NCI-H82 treated with DMSO at 0.1 percent for 48 hours (cell line): ENCODE measurements around the gene TGM2.

Experiments
- DNase-seq: peaks from one replicate; lab custom pipeline; 2025; ENCODE audit not compliant: unreplicated experiment; lab: John Stamatoyannopoulos, UW

Gene TGM2

DNA sequence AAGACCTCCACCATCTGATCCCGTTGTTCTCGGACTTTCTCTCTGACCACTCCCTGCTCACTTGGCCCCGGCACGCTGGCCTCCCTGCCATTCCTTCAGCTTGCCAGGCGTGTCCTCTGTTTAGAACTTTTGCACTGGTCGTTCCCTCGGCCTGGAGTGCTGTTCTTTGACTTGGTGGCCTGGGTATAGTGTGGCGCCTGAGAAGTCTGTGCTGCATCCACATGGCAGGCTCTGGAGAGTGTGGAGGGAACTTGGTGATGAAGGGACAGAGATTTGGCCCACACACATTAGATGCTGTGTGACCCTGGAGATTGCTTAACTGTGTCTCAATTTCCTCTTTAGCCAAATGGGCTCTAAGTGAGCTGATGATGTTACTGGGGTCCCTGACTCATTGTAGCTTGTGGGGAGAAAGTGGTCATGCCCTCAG lies 13.0 kb upstream of the TGM2 start:
- DNase-seq, result no peak

DNA sequence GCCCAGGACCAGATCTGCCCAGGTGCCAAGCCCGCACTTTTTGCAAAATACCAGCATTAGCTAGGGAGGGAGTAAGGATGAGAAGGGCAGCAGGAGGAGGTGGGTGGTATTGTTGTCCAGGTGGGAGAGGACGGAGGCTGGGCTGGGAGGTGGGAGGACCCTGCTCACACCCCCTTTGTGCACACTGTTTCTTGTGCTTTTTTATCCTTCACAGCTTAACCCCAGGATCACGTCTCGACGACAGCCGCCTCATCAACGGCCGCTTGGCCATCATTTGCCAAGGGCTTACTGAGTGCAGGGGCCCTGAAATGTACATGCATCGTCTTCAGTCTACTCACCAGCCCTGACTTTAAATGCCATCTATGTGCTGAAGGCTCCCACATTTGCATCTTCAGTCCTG lies 12.1 kb upstream of the TGM2 start:
- DNase-seq, result no peak

DNA sequence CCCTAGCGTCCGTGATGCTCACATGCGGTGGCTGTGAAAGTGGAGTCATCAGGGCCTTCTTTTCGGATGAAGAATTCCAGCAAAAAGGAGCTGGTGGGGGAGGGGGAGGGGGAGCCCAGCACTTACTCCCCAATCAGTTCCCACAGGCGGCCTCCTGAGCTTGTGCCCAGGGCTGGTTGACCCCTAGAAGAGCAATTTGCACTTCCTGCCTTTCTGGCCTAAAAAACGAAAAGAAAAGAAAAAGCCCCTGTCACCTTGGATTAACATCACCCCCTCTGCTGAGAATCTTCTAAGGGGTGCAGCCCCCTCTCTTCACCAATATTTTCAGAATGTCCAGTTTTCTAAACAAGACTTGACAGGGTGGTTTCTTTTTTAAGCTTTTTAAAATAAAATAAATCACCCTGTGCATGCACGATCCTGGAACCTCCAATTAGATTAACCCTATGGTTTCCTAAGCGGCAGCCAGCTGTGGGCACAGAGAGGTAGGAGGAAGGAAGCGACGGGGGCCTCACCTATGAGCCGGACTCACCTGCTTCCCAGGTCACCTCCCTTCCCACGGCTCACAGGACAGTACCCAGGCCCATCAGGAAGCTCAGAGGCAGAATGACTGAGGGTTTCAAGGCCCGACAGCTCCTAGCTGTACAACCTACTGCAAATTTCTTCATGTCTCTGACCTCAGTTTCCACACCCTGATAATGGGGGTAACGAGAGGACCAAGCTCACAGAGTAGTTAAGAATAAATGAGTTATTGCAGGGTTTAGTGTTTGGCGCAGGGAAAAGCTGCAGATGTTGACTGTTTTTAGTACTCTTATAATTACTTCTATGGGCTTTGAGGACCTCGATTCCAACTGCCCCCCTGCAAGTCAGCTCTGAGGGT lies 10.5 kb upstream of the TGM2 start:
- peak; percentile 36 for DNase-seq

DNA sequence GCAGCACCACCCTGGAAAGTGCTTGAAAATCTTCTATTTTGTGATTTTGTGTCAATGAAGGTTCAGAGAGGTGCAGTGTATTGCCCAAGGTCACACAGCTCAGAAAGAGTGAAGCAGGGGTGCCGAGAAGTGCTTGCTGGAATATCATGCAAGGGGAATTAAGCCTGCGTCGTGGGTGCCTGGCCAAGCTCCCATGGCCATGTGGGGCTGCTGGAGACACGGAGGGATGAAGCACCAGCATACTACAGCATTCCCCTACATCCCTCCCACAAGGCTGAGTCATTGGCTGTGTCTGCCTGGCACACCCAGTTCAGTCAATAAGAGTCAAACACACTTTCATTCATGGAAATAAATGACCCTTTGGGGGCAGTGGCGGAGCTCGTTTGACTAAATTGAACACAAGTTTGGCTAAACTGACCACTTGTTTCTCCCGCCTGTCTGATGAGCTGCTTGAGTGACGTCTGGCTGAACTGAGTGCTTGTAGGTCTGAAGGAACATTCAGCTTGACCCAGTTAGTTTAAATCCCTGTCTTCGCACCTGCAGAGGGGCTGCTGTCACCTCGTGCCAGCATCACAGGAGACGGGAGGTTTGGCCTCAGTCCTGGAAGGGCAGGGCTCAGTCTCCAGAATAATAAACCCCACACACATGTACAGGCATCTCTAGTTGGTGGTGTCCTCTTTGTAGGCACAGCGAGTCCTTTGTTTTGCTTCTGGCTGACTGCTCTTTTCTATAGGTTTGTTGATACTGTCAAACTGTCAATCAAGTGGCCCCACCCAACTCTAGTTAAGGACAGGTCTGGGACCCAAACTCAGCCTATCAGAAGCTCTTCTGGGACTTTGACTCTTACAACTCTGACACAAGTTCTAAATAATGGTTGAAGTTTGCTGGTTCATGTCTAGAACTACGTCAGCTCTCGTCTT lies 8.4 kb upstream of the TGM2 start:
- no peak for DNase-seq

DNA sequence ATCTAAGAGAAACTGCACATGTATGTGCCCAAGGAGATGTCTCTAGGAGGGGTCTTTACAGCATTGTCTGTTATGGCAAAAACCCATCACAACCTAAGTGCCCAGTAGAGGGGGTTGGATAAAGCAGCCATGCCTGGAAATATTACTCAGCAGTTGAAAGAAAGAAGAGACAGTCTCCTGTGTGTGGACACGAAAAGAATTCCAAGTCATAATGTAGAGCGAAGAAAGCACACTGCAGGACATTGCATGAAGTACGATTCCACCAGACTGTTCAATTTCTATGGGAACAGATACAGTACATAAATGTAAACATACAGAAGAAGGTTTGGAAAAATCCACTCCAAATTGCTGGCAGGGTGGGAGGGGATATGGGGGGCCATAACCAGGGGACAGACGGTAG lies 7.3 kb upstream of the TGM2 start:
- no peak for DNase-seq

DNA sequence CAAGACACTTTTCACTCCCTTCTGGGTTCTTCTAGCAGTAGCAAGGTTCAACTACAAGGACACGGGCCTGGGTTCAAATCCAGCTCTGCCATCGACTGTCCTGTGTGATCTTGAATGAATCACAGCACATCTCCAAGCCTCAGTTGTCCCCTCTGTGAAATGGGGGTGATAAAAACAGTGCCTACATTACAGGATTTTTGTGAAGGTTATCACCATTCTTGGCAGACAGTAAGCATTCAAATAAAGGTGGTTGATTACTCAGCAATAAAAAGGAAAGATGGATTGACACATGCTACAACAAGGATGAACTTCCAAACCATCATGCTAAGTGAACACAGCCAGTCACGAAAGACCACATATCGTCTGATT lies 6.6 kb upstream of the TGM2 start:
- DNase-seq, result no peak

DNA sequence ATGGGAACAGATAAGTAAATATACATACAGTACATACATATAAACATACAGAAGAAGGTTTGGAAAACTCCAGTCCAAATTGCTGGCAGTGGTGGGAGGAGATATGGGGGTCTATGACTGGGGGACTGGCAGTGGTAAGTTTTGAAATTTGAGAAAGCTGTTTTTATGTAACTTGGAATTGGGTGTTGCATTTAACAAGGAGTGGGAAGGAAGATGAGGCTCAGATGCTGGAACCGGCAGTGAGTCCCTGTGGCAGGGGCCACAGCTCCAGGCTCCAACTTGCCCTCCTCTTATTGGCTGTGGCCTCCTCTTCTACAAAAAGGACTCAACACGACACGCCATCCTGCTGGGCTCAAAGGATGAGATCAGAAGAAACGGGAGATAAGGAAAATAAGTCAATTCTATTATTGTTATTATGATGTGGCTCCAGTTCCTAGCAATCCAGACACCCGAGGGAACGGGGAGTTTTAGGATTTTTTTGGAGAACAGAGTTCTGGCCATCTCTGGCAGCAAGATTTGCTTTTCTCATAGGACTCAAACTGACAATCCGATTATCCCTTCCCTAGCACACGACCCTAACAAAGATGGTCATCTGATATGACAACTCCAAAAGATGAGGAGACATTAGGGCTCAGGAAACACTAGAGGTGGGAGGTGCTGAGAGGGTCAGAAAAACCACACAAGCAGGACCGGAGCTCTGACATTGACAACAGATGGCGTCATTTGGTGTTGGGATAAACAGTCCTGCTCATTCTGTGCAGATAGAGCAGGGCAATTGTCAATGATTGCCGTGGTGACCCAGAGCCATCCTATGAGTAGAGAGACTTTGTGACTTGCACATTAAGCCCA lies 6.0 kb upstream of the TGM2 start:
- peak; percentile 77 for DNase-seq

DNA sequence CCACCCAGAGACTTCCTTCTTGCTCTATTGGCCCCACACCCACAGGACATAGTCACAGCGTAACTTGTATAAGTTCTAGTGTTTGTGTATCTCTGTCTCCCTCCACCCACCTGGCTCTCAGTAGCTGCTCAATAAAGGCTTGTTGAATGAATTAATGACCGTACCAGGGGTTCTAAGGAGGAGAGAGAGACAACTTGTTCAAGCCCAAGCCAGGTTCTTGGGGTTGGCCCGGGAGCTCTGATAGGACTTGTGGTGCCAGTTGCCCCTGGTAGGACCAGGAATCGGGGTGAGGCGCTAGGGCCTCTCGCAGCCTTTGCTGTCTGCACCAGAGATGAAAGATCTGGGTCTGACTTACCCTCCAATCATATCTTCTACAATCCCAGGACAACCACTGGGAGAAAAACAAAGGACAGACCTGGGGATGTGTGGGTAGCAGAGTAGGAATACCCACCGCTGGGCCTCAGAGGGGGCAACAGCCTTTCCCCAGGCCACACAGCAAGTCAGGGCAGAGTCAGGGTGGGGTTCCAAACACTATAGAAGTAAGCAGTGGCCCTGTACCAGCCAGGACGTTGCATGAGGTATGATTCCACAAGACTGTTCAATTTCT lies 5.3 kb upstream of the TGM2 start:
- DNase-seq, result no peak

DNA sequence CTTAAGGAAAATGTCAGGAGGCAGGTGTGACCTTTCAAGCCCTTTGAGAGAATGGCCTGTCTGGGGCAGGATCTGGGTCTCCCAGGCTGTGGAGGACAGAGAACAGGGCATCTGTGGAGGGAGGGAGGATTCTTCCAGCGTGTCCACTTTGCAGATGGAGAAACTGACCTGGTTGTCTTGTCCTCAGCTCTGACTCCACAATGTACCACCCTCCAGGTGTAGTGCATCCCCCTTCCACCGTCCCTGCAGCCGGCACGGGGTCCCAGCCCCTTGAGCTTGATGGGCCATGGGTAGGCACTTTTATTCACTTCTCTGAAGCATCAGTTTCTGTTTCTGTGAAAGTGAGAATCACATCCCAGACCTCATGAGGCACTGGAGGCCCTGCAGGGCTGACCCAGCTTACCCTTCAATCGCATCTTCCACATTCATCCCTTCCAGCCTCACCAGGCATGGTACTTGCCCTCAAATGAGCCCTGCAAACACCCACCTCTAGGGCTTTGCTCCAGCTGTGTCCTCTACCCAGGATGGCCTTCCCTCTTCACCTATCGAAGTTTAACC lies 4.6 kb upstream of the TGM2 start:
- no peak for DNase-seq

DNA sequence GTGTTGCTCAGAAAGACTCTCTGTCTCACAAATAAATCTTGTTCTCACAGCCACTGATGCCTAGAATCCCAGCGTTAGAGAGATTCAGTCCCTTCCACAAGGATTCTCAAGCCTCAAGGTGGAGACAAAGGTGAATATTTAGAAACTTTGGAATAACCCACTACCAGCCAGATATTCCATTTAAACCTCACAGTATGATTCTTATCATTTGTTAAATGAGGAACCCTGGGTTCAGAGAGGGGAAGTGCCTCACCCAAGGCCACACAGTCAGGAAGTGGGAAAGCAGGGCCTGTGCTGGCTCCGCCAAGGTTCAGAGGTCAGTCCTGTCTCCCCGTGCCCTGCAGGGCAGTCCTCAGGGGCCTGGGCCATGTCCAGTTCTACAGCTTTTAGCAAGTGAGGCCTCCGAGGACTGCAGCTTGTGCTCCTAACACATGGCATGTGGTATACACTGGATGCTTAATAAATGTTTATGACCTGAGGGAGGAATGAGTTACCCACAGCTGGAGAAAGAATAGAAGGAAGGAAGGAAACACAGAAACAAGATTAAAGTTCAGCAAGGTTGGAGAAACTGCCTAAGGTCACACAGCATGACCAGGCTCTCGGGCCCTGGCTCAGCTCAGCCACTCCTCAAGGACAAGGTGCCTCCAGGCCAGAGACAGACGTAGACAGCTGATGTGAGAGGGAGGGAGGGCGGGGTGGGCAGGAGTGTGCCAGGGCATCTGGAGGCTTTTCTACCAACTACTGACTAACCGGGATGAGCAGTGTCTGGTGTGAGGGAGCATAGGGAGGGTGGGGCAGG lies 3.9 kb upstream of the TGM2 start:
- no peak for DNase-seq

DNA sequence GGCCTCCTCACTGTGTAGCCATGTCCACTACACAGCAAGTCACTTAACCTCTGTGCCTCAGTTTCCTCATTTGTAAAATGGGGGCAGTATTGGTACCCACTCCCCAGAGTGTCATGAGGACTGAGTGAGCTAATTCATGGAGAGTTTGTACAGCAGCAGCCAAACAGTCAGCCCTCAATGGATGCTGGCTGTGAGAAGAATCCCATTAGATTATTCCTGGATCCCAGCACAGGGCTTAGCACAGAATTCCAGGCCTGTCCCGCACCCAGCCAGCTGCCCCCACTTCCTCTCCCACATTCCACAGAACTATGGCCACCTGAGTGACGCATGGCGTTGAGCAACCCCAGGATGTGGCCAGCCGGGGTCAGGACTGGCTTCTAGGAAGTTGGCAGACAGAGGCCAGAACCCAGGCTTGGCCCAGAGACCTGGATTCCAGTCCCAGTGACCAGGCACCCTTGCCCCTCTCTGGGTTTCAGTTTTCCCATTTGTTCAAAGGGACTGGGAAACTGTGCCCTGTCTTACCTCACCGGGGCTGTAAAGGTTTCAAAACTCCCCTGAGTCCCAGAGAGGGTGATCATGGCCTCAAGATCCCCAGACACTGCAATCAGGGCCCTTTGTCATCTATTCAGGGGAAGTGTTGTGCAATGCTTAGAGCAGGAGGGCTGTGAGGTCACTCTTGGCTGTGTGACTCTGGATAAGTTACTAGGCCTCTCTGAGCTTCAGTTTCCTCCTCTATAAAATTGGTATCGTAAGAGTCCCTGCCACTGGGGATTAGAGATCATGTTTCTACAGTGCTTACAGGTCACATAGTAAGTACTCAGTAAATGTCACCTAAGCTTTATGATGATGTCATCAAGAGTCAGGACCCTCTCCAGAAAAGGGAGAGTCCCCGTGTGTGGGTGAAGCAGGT lies 3.0 kb upstream of the TGM2 start:
- no peak for DNase-seq

DNA sequence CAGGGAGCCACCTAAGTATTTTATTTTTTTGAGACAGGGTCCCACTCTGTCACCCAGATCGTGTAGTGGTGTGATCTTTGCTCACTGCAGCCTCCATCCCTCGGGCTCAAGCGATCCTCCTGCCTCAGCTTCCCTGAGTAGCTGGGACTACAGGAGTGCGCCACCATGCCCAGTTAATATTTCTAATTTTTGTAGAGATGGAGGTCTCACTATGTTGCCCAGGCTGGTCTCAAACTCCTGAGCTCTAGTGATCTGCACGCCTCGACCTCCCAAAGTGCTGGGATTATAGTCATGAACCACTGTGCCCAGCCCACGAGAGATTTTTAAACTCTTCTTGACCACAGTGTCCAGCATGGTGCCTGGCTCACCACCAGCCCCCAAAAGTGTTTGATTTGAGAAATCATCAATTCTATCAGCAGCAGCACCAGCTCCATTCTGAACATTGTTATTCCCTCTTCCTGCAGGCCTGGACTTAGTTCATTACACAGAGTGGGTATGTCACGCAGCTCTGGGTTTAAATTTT lies 2.3 kb upstream of the TGM2 start:
- DNase-seq, result no peak

DNA sequence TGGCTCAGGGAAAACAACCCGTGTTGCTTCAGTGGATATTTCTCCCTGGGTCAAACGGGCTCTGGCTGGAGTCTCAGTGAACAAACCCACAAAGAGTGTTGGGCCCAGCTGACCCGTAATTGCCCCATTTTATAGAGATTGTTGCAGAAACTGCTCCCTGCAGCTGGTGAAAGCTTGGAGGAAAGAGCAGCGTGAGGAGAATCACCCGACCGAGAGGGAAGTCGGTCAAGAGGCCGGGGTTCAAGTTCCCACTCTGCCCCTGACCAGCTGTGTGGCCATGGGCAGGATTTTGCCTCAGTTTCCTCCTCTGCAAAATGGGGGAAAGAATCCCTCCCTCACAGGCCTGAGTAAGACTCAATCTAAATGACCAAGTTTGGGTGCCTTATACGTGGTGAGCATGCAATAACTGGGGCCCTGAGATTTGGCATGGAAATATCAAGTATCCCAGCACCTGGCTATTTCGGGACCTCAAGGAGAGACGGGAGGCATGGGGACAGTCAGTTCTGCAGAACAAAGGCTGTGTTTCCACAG lies 1.7 kb upstream of the TGM2 start:
- no peak for DNase-seq

DNA sequence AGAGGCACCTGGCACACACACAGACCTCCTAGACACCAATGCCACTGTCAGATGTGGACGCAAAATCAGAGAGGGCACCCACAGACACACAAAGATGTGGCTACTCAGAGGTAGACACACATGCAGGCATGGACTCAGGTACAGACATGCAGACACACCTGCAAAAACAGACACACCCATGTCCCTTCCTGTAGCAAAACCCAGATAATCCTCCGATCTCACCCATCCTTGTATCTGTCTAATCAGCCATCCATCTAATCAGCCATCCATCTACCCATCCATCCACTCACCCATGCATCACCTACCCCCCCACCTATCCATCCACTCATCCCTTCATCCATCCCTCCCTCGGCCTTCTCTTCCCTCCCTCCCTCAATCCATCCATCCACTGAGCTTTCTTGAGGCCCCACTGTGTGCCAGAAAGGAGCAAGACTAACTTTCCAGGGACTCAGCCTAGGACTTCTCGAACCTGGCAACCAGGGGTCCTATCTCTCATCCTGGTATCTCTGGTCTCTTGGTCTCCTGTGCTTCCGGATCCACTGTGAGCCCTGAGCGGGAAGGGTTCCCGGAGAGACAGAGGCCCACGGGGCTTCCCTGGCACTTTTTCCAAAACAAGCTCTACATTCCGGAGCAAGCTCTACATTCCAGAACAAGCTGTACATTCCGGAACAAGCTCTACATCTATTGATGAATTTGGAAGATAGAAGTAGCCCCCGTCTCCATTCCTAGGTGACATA lies 1.1 kb upstream of the TGM2 start:
- DNase-seq, result no peak

DNA sequence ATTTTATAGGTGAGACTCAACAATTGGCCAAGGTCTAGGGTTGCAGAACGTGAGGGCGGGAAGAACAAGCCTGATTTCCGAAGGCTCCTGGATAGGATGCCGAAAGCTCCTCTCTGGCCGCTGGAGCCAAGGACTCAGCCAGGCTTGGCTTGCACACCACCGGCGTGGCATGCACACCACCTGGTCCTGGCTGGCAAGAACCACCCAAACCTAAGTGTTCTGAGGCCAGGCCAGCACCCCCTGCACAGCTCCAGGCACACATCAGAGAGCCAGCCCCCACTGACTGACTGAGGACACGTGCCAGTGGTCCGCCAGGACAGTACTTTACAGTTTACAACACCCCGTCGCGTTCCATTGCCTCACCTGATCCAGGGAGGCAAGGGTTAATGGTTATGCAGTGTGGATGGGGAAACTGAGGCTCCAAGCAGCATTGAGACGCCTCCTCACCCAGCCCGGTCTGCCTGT lies 414 bp downstream of the TGM2 start:
- DNase-seq, result no peak

DNA sequence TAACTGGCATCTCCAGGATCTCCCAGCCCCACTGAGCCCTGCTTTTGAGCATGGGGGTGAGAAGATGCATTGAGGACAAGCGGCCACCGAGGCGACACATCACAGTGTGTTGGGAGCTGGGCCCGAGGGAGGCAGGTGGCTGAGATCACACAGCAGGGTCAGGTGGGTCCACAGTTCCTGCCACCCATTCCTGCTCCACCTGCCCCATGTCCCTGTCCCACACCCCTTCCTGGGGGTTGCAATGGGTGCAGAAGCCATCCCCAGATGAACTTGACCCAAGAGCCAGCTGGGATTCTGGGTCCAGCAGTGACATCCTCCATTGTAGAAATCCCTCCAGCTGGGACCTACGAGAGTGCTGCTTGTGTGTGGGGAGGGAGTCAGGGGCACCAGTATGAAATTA lies 1.0 kb downstream of the TGM2 start:
- DNase-seq, result no peak
